OCI-LY3 (cell line): Measurements from ENCODE around the gene PC.

ENCODE experiments used
- EZH2phosphoT487 ChIP-seq: fragments of 200-600 bp; shearing (Covaris generic); IDR thresholded peaks from 2 replicates; pipeline ENCODE4 v1.6.1; 2018; ENCODE audit warnings: antibody characterized with exemption, mixed run types, low read depth
- TF ChIP-seq, protein P1 (sequence below): fragments of 200-600, 300-600 bp; sonication (generic); IDR thresholded peaks from 2 replicates; pipeline ENCODE4 v1.5.1; 2014; ENCODE audit warnings: antibody characterized with exemption, low read length, low read depth

DNA sequence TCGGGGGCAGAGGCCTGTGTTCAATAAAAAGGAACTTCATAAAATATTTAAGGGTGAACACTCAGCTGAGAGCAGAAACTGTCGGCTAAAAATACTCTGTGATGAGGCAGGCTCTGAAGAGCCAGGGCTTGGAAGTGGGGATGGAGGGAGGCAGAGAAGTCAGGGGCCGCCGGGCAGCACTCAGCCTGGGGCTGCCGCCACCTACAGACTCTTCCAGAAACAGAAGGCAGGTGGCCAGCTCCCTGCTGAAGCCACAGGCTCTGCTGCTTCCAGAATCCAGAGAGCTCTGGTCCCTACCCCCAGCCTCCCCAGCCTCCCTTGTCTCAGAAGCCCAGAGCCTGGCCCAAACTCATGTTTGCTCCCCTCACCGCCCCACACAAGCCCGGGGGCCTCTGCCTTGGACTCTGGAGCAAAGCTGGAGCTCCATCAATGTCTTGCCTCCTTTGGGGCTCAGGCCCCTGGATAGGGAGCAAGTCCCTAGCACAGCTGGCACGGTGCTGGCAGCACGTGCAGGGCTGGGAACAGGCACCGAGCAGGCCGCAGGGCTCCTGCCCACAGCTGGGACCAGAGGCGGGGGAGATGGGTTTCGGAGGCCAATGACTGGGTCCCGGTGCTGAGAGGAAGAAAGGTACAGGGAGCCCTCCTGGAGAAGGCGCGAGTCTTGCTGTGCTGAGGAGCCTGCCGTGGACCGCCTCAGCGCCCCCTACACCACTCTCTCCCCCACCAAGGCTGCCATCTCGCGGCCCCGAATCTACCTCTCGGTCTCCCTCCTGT is 93.1 kb downstream of the PC start:
- TF ChIP-seq, protein P1, sequence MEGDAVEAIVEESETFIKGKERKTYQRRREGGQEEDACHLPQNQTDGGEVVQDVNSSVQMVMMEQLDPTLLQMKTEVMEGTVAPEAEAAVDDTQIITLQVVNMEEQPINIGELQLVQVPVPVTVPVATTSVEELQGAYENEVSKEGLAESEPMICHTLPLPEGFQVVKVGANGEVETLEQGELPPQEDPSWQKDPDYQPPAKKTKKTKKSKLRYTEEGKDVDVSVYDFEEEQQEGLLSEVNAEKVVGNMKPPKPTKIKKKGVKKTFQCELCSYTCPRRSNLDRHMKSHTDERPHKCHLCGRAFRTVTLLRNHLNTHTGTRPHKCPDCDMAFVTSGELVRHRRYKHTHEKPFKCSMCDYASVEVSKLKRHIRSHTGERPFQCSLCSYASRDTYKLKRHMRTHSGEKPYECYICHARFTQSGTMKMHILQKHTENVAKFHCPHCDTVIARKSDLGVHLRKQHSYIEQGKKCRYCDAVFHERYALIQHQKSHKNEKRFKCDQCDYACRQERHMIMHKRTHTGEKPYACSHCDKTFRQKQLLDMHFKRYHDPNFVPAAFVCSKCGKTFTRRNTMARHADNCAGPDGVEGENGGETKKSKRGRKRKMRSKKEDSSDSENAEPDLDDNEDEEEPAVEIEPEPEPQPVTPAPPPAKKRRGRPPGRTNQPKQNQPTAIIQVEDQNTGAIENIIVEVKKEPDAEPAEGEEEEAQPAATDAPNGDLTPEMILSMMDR, result peak; percentile 10; the same call in 1 of the 2 replicates
- TF ChIP-seq EZH2phosphoT487, result no peak
